Spleen (tissue), 7 donors: ENCODE results near the gene CRTC2.

Source experiments
- CTCF ChIP-seq, 11 experiments: fragments of 200-600 bp in 7 of 11; fragments of 450-650 bp in 4 of 11; sonication (generic) in 4 of 11; IDR thresholded peaks in 8 of 11; conservative IDR thresholded peaks in 3 of 11; 1 replicate in 7 of 11; 2 replicates in 4 of 11; pipeline versions ENCODE4 v1.4.0 to v1.8.0; 2016 to 2021; ENCODE audit warnings: antibody characterized with exemption in 11 of 11, inconsistent platforms in 4 of 11, mild to moderate bottlenecking in 1 of 11
- POLR2A ChIP-seq, 3 donors: fragments of 450-650 bp; IDR thresholded peaks; one replicate each; pipeline ENCODE4 v1.5.1; 2017; ENCODE audit warnings: antibody characterized with exemption in 3 of 3, mild to moderate bottlenecking in 1 of 3
- POLR2AphosphoS5 ChIP-seq, 3 donors: sonication (generic); formaldehyde crosslinking; IDR thresholded peaks; one replicate each; pipeline ENCODE4 v1.5.1; 2017; ENCODE audit warnings: antibody characterized with exemption in 3 of 3
- donor health status: DM: no; HTN: no; CAD: no; lungs with moderate emphysema.
- donor health status: DM: no; HTN: no; CAD: no.
- donor health status: DM: no; HTN: no; CAD: no.

GRCh38 chr1:153945131-153945794 lies 13.1 kb downstream of the CRTC2 start:
- TF ChIP-seq CTCF (IDR thresholded peaks at IDR 0.05 in 8 of 11, conservative IDR thresholded peaks at IDR 0.05 in 3 of 11) (no peak), POLR2A (IDR thresholded peaks at IDR 0.05) (no peak), POLR2AphosphoS5 (IDR thresholded peaks at IDR 0.05) (peak; percentile 53 to 80 (median 57))
